ENCODE measurements around the gene PCYT2. TPM values are rescaled to one million over a fixed set of nuclear protein-coding genes. Genes with fewer than 3 reads are reported as not detected.

The PCYT2 gene
- total RNA-seq, 2 experiments from 2014 or later, result 30.4 to 30.9 TPM

GRCh38 chr17:81891303-81891552 lies 20.0 kb downstream of the PCYT2 start:
- ChIA-PET POLR2A (interaction anchor here (0.6 to 3.0 kb wide), 5 partner anchors 12 to 409 kb away, joined by 3 to 16 read pairs (median 4); partner anchors contain the start of gene P4HB), CTCF (interaction anchor here (1.0 to 1.2 kb wide), 2 partner anchors 37 to 242 kb away, joined by 4 to 7 read pairs; no protein-coding TSS in a partner anchor)

GRCh38 chr17:81890447-81891302 lies 20.5 kb downstream of the PCYT2 start:
- POLR2A ChIA-PET, result interaction anchor here (0.6 to 3.0 kb wide), 3 partner anchors 16 to 409 kb away, joined by 3 to 16 read pairs (median 4); no protein-coding TSS in a partner anchor
- CTCF ChIA-PET, result interaction anchor here (1.0 kb wide), 1 partner anchor 18 kb away, joined by 4 read pairs; no protein-coding TSS in a partner anchor

- CTCF ChIA-PET, result interaction anchor here (0.9 to 1.0 kb wide), 2 partner anchors 13 to 17 kb away, joined by 3 to 4 read pairs; no protein-coding TSS in a partner anchor
- POLR2A ChIA-PET, result no interaction called here
Observed at GRCh38 chr17:81889602-81890001, 21.6 kb downstream of the PCYT2 start.

DNA sequence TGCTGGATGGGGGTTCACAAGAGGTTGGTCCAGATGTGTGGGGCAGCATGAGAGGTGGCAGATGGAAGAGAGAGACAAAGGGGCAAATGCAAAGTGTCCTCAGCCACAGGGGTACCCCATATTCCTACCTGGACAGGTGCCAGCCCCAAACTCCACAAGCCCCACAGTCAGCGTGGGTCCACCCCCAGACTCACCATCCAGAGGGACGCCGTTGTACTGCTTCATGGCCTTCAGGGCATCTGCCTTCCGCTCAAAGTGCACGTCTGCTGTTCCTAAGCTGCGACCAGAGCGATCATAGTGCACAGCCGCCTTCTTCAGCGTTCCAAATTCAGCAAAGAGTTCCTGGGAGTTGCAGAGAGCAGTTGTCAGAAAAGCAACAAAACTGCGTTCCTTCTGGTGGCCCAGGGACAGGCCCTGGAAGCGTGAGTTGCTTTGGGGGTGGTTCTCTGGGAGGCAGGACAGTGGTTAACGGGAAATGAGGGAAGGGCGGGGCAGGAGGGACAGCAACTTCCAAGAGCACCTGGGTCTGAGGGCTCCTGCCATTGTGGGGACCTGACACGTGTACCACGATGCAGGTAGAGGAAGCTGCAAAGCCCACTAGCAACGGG lies 22.1 kb downstream of the PCYT2 start:
- ChIA-PET POLR2A (no interaction called here), CTCF (interaction anchor here (0.9 kb wide), 1 partner anchor 12 kb away, joined by 3 read pairs; no protein-coding TSS in a partner anchor)

DNA sequence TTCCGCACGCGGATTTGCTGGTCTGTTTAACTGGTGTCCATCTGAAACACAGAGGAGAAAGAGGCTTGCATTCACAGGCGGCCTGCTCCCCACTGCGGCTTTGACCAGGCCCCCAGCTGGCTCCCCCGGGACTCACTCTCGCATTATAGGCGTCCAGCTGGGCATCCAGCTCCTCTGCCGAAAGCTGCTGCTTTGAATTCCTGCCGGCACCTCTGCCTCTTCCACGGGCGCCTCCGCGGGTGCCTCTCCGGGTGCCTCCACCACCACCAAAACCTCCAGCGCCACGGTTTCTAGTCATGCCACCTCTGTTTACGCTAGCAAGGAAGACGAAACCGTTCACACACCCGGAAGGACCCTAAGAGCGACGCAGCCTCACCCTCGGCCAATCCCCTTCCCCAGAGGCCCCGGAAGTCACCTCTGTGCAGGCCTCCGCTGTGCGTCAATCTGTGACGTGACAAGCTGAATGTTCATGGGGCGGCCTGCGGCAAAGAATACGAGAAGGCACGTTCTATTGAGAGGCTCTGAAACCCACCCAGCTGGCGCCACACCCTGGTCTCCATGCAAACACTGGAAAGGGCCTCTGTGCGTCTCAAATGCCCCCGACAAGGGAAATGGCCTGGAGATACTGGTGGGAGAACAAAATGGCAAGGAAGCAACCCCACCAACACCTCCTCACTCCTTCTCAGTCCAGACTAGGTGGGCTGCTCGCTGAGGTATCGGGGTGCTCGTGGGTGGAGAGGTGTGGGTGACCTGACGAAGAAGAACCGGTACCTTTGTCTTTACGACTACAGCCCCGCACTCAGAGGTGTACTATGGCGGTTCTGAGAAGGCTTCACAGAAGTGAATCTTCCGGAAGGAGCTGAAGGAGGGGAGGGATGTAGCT lies 22.9 kb downstream of the PCYT2 start:
- ChIA-PET CTCF (no interaction called here), POLR2A (no interaction called here)

DNA sequence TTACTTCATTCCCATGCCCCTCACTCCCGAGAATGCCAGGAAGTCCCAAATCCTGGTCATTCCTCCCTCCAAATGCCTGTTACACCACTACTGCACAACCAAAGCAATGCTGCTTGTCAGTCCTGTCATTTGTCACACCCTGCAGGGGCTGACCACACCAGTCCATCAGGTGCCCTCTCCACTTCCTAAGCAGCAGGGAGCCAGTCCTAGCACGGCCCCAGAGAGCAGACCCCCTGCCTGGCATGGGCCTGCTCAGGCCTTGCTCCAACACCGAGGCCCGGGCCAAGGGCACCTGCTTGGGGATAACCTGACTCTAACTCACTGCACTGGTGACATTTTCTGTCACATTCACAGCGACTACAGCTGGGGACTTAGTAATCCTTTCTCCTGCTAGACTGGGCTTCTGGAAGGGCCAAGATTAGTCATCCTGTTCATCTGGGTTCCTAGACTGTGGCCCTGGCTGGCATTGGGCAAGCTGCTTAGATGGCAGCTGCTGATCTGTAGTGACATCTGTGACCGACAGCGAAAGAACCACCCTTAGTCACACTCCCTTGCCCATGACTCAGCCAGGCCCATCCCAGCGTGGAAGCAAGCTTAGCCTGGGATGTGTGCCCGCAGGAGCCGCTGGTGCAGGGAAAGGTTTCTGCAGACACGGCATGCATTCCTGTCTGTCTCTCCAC lies 25.2 kb downstream of the PCYT2 start:
- ChIA-PET CTCF (no interaction called here), POLR2A (no interaction called here)

- ChIA-PET CTCF (interaction anchor here (0.6 kb wide), 1 partner anchor 29 kb away, joined by 3 read pairs; no protein-coding TSS in a partner anchor), POLR2A (interaction anchor here (1.4 kb wide), 1 partner anchor 15 kb away, joined by 3 read pairs; the partner anchor contains the start of gene ARHGDIA)
Observed at GRCh38 chr17:81885454-81885853, 25.7 kb downstream of the PCYT2 start.

DNA sequence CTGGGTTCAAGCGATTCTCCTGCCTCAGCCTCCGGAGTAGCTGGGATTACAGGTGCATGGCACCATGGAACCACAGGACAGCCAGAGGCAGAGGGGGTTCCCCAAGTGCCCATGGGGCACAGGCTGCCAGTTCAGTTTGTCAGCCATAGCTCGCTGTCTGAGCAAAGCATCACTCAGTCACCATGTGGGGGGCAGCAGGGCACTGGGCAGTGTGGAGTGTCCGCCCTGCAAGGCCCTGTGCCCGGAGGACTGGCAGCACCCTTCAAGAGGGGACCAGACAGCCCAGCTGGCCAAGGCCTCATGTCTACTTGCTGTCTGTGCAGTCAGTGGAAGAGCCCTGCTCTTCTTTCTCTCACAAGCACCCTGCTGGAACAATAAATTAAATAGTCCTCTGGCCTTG lies 26.2 kb downstream of the PCYT2 start:
- ChIA-PET POLR2A (interaction anchor here (1.4 kb wide), 1 partner anchor 14 kb away, joined by 3 read pairs; the partner anchor contains the start of gene ARHGDIA), CTCF (interaction anchor here (0.6 kb wide), 1 partner anchor 29 kb away, joined by 3 read pairs; no protein-coding TSS in a partner anchor)

DNA sequence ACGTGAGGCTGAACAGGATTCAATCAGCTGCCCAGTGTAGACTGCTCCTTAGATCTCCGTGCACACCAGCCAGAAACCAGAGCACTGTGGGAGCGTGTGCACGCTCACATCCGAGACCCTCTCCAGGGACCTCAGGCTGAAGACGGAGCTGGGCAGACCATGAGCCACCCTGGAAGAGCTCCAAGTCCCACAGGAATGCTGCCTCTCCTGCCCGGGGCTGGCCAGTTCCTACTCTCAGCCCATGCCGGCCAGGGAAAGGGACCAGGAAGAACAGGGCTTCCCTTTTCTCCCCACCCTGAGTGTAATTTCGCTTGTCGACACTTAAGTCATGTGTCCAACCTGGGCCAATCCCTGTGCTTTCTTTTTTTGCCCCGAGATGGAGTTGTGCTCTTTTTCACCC lies 26.7 kb downstream of the PCYT2 start:
- POLR2A ChIA-PET, result interaction anchor here (1.4 kb wide), 1 partner anchor 14 kb away, joined by 3 read pairs; the partner anchor contains the start of gene ARHGDIA

DNA sequence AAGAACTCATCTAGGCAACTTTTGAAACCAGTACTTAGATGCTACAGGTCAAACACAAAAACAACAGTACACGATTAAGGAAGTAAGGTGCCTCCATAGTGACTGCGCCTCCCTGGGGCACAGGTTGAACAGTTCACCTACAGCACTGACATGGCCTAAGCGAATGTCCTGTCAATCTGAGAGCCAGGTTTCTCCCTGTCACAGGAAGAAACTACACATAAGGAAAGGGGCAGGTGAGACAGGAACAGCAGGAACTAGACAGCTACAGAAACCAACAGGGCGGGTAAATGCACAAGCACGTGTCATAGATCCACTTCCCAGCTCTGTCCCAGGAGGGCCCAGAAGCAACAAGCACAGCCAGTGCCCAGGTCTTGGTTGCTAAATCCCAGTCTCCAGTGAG lies 32.1 kb downstream of the PCYT2 start:
- POLR2A ChIA-PET, result interaction anchor here (1.1 kb wide), 1 partner anchor 174 kb away, joined by 3 read pairs; no protein-coding TSS in a partner anchor
- CTCF ChIA-PET, result no interaction called here

More for the DNA sequence above, 26.7 kb downstream of the PCYT2 start:
- CTCF ChIA-PET, result interaction anchor here (1.8 kb wide), 1 partner anchor 14 kb away, joined by 4 read pairs; no protein-coding TSS in a partner anchor

DNA sequence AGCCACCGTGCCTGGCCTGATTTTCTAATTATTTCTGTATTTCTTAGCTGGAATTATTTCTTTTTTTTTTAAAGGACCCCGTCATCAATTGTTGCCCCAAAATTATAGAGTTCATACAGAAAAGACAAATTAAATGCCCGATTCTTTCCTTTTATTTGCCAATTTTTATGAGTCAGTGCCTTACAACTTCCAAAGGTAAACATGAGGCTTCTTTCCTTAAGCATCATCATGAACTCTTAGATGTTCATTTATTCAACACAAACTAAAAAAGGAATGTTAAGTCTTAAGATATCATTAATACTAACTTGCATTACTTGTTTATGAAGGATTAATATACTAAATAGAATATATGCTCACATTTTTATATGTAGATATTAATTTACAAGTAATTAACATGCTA lies 32.9 kb downstream of the PCYT2 start:
- CTCF ChIA-PET, result no interaction called here
- POLR2A ChIA-PET, result interaction anchor here (1.0 kb wide), 1 partner anchor 9 kb away, joined by 11 read pairs; no protein-coding TSS in a partner anchor

GRCh38 chr17:81877569-81877968 lies 33.6 kb downstream of the PCYT2 start:
- ChIA-PET CTCF (no interaction called here), POLR2A (interaction anchor here (1.0 kb wide), 1 partner anchor 8 kb away, joined by 11 read pairs; no protein-coding TSS in a partner anchor)

GRCh38 chr17:81871387-81872230 lies 39.6 kb downstream of the PCYT2 start:
- POLR2A ChIA-PET, result interaction anchor here (0.7 to 3.3 kb wide), 7 partner anchors 11 to 659 kb away, joined by 3 to 28 read pairs (median 5); partner anchors contain the start of genes ALYREF, ANAPC11, MCRIP1 and MRPL12
- CTCF ChIA-PET, result interaction anchor here (1.0 to 1.3 kb wide), 3 partner anchors 10 to 161 kb away, joined by 3 read pairs; no protein-coding TSS in a partner anchor

DNA sequence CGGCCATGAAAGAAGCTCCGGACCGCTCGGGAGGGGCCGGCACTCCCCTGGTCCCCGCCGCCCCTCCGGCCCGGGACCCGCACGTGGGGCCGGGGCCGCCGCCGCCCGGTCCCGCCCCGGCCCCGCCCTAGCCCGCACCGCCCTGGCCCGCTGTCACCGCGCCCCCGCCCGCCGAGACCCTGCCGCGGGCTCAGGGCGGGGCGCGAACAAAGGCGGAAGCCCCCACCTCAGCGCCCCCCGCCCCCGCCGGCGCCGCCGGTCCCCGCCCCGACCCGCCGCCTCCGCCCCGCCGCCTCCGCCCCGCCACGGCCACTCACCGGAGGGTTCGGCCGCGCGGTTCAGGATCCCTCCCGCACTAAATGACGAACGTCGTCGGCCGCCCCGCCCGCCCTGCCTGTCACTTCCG lies 40.2 kb downstream of the PCYT2 start, which contains the start of gene ARHGDIA:
Gene ARHGDIA, minus strand, starts transcription at position 357 of the 406 bp plus-strand sequence. CDS start 1,407 bp downstream, outside the sequence.
- ChIA-PET POLR2A (interaction anchor here (1.0 to 3.3 kb wide), 4 partner anchors 10 to 55 kb away, joined by 3 to 28 read pairs (median 12); partner anchors contain the start of genes MCRIP1 and P4HB), CTCF (interaction anchor here (1.0 to 1.3 kb wide), 2 partner anchors 9 to 151 kb away, joined by 3 read pairs; no protein-coding TSS in a partner anchor)

- ChIA-PET CTCF (interaction anchor here (0.6 to 2.3 kb wide), 7 partner anchors 8 to 167 kb away, joined by 3 to 9 read pairs (median 4); partner anchors contain the start of genes MAFG and MRPL12), POLR2A (interaction anchor here (0.5 to 3.3 kb wide), 6 partner anchors 9 to 196 kb away, joined by 3 to 28 read pairs (median 4); partner anchors contain the start of genes MCRIP1 and P4HB)
Observed at GRCh38 chr17:81870131-81870980, 40.8 kb downstream of the PCYT2 start.

Data from activated CD8-positive, alpha-beta memory T cell treated with anti-CD3 and anti-CD28 coated beads for 36 hours (primary cell).